Right atrium auricular region (tissue), 2 donors: Measurements from ENCODE around the gene LACTBL1. TPM values are rescaled to one million over a fixed set of nuclear protein-coding genes. Genes with fewer than 3 reads are reported as not detected.

ENCODE experiments used
- DNase-seq: peaks from one replicate; pipeline ENCODE4 v3.0.0-alpha.2; 2019; ENCODE audit warnings: low spot score
- H3K27ac ChIP-seq, 2 donors: fragments of 200-600 bp; sonication (generic); 1 replicate in 1 of 2; 2 replicates in 1 of 2; pipeline ENCODE4 v1.5.1; 2016 to 2019
- H3K27me3 ChIP-seq, 2 donors: fragments of 200-600 bp; sonication (generic); one replicate each; pipeline versions ENCODE4 v1.5.1 to v1.6.0; 2017 to 2019
- H3K36me3 ChIP-seq: fragments of 200-600 bp; sonication (generic); one replicate; pipeline ENCODE4 v1.5.1; 2016
- H3K4me1 ChIP-seq, 2 donors: fragments of 200-600 bp; sonication (generic); one replicate each; pipeline versions ENCODE4 v1.5.1 to v1.6.0; 2017 to 2019
- H3K4me3 ChIP-seq, 2 donors: fragments of 200-600 bp; sonication (generic); 1 replicate in 1 of 2; 2 replicates in 1 of 2; pipeline ENCODE4 v1.5.1; 2017 to 2019; ENCODE audit warnings: mild to moderate bottlenecking in 1 of 2, moderate library complexity in 1 of 2
- H3K9me3 ChIP-seq, 2 donors: fragments of 200-600 bp; sonication (generic); one replicate each; pipeline ENCODE4 v1.5.1; 2019
- CTCF ChIP-seq, 2 donors: fragments of 200-600 bp; sonication (generic); IDR thresholded peaks; one replicate each; pipeline ENCODE4 v1.5.1; 2019; ENCODE audit warnings: antibody characterized with exemption in 2 of 2
- total RNA-seq, 2 donors: library from RNA; depleted of rRNA; stranded (reverse); fragments of >200 nt; gene quantifications; one replicate each; pipeline ENCODE4 v1.1.0, GENCODE V29; 2016

LACTBL1 gene
- total RNA-seq, 2 donors from 2014 or later = not detected

GRCh38 chr1:22958556-22958955 lies 14.1 kb downstream of the LACTBL1 start:
- TF ChIP-seq CTCF (IDR thresholded peaks at IDR 0.05) = no peak
- no peak for DNase-seq
- Histone ChIP-seq H3K36me3 (no peaks in the 10 kb centered on the region), H3K27me3 (no peaks in the 10 kb centered on the region), H3K9me3 (no peaks in the 10 kb centered on the region), H3K4me1 (no peaks in the 10 kb centered on the region), H3K4me3 (no peak overlapping the region), H3K27ac (no peak overlapping the region)

GRCh38 chr1:22957066-22957465 lies 15.6 kb downstream of the LACTBL1 start:
- peaks cover 0 to 6% of the 10 kb centered on the region in 2 donors for H3K4me1 ChIP-seq
- no peak overlapping the region for H3K4me3 ChIP-seq
- no peaks in the 10 kb centered on the region for H3K36me3 ChIP-seq
- no peak for TF ChIP-seq CTCF (IDR thresholded peaks at IDR 0.05)
- H3K9me3 ChIP-seq = no peaks in the 10 kb centered on the region
- DNase-seq = no peak
- peaks cover 0 to 6% of the 10 kb centered on the region in 2 donors for H3K27me3 ChIP-seq
- H3K27ac ChIP-seq = no peak overlapping the region

DNA sequence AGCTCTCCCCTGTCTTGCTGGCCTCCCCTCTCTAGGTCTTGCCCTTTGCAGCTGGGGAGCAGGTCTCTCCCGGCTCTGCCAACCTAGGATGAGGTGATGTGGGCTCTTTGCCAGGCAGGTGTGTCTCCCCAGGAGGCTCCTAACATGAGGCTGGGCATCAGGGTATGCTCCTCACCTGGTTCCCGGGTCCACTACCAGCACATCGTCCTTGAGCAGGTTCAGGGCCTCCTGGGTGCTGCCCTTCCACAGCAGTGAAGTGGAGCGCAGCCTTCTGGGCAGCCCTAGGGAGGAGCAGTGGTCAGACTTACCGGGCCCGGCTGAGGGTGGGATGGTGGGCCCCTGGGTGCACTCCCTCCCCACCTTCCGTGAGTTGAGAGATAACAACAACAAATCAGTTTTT lies 17.5 kb downstream of the LACTBL1 start:
- no peak for DNase-seq
- Histone ChIP-seq H3K27me3 (peaks cover 0 to 6% of the 10 kb centered on the region in 2 donors), H3K4me1 (peaks cover 0 to 6% of the 10 kb centered on the region in 2 donors), H3K27ac (no peak overlapping the region), H3K36me3 (no peaks in the 10 kb centered on the region), H3K9me3 (no peaks in the 10 kb centered on the region), H3K4me3 (no peak overlapping the region)
- TF ChIP-seq CTCF (IDR thresholded peaks at IDR 0.05) = no peak

DNA sequence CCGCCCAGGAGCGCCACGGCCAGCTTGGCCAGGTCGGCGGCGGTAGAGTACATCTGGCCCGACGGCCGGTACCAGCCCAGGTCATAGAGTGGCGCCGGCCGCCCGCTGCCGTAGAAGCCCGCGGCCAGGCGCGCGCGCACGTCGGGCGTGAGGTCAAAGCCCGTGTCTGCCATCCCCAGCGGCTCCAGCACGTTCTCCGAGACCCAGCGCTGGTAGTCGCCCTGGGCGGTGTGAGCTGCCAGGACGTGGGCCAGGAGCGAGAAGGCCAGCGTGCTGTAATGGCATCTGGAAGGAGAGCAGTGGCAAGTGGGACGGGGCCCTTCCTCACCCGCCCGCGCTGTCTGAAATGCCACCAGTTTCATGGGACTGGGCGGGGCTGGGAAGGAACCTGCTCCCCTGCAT lies 18.9 kb downstream of the LACTBL1 start:
- H3K4me3 ChIP-seq = peak overlapping the region in 1 of 2 donors; percentile 3
- peaks cover 0 to 6% of the 10 kb centered on the region in 2 donors for H3K27me3 ChIP-seq
- H3K36me3 ChIP-seq = no peaks in the 10 kb centered on the region
- DNase-seq = no peak
- H3K4me1 ChIP-seq = peaks cover 0 to 6% of the 10 kb centered on the region in 2 donors
- TF ChIP-seq CTCF (IDR thresholded peaks at IDR 0.05) = no peak
- no peaks in the 10 kb centered on the region for H3K9me3 ChIP-seq
- H3K27ac ChIP-seq = no peak overlapping the region

- no peak for TF ChIP-seq CTCF (IDR thresholded peaks at IDR 0.05)
- H3K36me3 ChIP-seq = no peaks in the 10 kb centered on the region
- DNase-seq = no peak
- peak overlapping the region in 1 of 2 donors; percentile 3 for H3K4me3 ChIP-seq
- peaks cover 0 to 6% of the 10 kb centered on the region in 2 donors for H3K4me1 ChIP-seq
- H3K27me3 ChIP-seq = peaks cover 0 to 6% of the 10 kb centered on the region in 2 donors
- H3K9me3 ChIP-seq = no peaks in the 10 kb centered on the region
- no peak overlapping the region for H3K27ac ChIP-seq
Measured at GRCh38 chr1:22953057-22953739, 19.5 kb downstream of the LACTBL1 start.

DNA sequence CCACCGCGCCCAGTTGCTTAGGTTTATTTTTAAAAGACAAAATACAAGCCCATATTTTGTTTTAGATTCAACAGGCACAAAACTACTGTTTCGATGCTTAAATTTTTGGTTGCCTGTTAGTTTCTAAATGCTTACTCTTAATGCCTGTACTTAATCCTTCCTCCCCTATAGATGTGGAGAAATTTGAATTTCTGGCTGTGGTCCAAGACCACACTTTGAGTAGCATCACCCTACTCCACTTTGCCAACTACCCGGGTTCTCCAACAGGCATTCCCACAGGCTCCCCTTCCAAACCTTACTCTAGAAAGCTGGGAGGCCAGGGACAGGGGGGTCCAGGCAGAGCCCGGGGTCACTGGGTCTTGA lies 20.0 kb downstream of the LACTBL1 start:
- no peak overlapping the region for H3K27ac ChIP-seq
- no peak overlapping the region for H3K4me3 ChIP-seq
- no peak for TF ChIP-seq CTCF (IDR thresholded peaks at IDR 0.05)
- peaks cover 0 to 6% of the 10 kb centered on the region in 2 donors for H3K27me3 ChIP-seq
- H3K9me3 ChIP-seq = no peaks in the 10 kb centered on the region
- no peak for DNase-seq
- no peaks in the 10 kb centered on the region for H3K36me3 ChIP-seq
- H3K4me1 ChIP-seq = peaks cover 0 to 6% of the 10 kb centered on the region in 2 donors
